ENCODE results near the gene RAPGEF5. TPM values are rescaled to one million over a fixed set of nuclear protein-coding genes. Genes with fewer than 3 reads are reported as not detected.

The RAPGEF5 gene
- total RNA-seq, 1 experiment from 2014 or later = 5.6 TPM

GRCh38 chr7:22371878-22372277 lies 14.9 kb upstream of the RAPGEF5 start:
- H3K27me3 ChIP-seq (ENCODE audit: low read length) = no peaks in the 10 kb centered on the region
- H3K9ac ChIP-seq (ENCODE audit: low read length) = no peak overlapping the region
- TF ChIP-seq, protein P1, sequence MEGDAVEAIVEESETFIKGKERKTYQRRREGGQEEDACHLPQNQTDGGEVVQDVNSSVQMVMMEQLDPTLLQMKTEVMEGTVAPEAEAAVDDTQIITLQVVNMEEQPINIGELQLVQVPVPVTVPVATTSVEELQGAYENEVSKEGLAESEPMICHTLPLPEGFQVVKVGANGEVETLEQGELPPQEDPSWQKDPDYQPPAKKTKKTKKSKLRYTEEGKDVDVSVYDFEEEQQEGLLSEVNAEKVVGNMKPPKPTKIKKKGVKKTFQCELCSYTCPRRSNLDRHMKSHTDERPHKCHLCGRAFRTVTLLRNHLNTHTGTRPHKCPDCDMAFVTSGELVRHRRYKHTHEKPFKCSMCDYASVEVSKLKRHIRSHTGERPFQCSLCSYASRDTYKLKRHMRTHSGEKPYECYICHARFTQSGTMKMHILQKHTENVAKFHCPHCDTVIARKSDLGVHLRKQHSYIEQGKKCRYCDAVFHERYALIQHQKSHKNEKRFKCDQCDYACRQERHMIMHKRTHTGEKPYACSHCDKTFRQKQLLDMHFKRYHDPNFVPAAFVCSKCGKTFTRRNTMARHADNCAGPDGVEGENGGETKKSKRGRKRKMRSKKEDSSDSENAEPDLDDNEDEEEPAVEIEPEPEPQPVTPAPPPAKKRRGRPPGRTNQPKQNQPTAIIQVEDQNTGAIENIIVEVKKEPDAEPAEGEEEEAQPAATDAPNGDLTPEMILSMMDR (conservative IDR thresholded peaks at IDR 0.05; ENCODE audit: low read depth, low read length) = no peak
- no peak for TF ChIP-seq EZH2phosphoT487 (IDR thresholded peaks at IDR 0.05; ENCODE audit: borderline replicate concordance, low read length)
- no peak for TF ChIP-seq EZH2 (IDR thresholded peaks at IDR 0.05; ENCODE audit: low read length, unreplicated experiment)
- no peak overlapping the region for H3K4me2 ChIP-seq (ENCODE audit: low read length)
- no peaks in the 10 kb centered on the region for H3K36me3 ChIP-seq (ENCODE audit: low read depth, low read length)
- H3K79me2 ChIP-seq (ENCODE audit: low read length) = no peaks in the 10 kb centered on the region
- peaks cover 6% of the 10 kb centered on the region; the same call in 1 of the 2 replicates for H3K4me1 ChIP-seq (ENCODE audit: insufficient read depth, low read length)
- DNase-seq (no peak), ATAC-seq (no peak)
- H3F3A ChIP-seq (ENCODE audit: low read length, unreplicated experiment) = no peaks in the 10 kb centered on the region
- H3K27ac ChIP-seq (ENCODE audit: low read length) = no peak overlapping the region
- no peak overlapping the region for H2AFZ ChIP-seq (ENCODE audit: low read length)
- no TSS peak for BruUV-seq (replicated peaks)
- no peaks in the 10 kb centered on the region for H3K9me2 ChIP-seq (replicated peaks; ENCODE audit: low read length)
- H3K9me3 ChIP-seq (ENCODE audit: low read length) = no peaks in the 10 kb centered on the region
- H4K20me1 ChIP-seq (ENCODE audit: low read length) = no peaks in the 10 kb centered on the region
- intact Hi-C loops (cut with micrococcal nuclease) = no loop called here
- ChIA-PET POLR2A (ENCODE audit: unreplicated experiment) (interaction anchor here (0.7 kb wide), 1 partner anchor 21 kb away, joined by 3 read pairs; no protein-coding TSS in a partner anchor), CTCF (no interaction called here)
- H3K4me3 ChIP-seq (ENCODE audit: low read length) = no peak overlapping the region

DNA sequence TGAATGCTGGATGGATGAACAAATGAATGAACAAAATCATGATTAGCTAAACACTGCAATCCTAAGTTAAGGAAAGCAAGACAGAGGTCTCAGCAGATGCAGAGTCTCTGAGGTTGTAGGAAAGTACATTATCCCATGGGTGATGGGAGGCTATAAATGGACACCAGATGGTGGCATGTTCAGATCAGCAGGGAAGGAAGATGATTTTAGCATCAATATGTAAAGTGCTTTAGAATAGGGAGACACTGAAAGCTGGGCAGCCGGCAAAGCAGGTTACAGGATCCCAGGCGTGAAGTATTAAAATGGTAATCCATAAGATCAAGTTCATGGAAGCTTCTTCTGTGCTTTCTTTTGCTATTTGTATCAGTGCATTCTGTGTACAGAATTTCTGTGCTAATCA lies 7.9 kb upstream of the RAPGEF5 start:
- Histone ChIP-seq H3K79me2 (ENCODE audit: low read length) (no peaks in the 10 kb centered on the region), H2AFZ (ENCODE audit: low read length) (no peak overlapping the region), H3K9me2 (replicated peaks; ENCODE audit: low read length) (no peaks in the 10 kb centered on the region), H3K9me3 (ENCODE audit: low read length) (no peaks in the 10 kb centered on the region), H3K36me3 (ENCODE audit: low read depth, low read length) (no peaks in the 10 kb centered on the region), H3K27ac (ENCODE audit: low read length) (no peak overlapping the region), H3K27me3 (ENCODE audit: low read length) (no peaks in the 10 kb centered on the region), H4K20me1 (ENCODE audit: low read length) (no peaks in the 10 kb centered on the region), H3K4me1 (ENCODE audit: insufficient read depth, low read length) (peaks cover 12% of the 10 kb centered on the region), H3K9ac (ENCODE audit: low read length) (no peak overlapping the region), H3F3A (ENCODE audit: low read length, unreplicated experiment) (no peaks in the 10 kb centered on the region), H3K4me3 (ENCODE audit: low read length) (no peak overlapping the region), H3K4me2 (ENCODE audit: low read length) (no peak overlapping the region)
- ATAC-seq (no peak), DNase-seq (no peak)
- ChIA-PET CTCF (no interaction called here), POLR2A (ENCODE audit: unreplicated experiment) (no interaction called here)
- TF ChIP-seq EZH2phosphoT487 (IDR thresholded peaks at IDR 0.05; ENCODE audit: borderline replicate concordance, low read length) = no peak
- TF ChIP-seq, protein P1 (conservative IDR thresholded peaks at IDR 0.05; ENCODE audit: low read depth, low read length) = no peak
- TF ChIP-seq EZH2 (IDR thresholded peaks at IDR 0.05; ENCODE audit: low read length, unreplicated experiment) = no peak
- no TSS peak for BruUV-seq (replicated peaks)
- intact Hi-C loops (cut with micrococcal nuclease) = no loop called here

GRCh38 chr7:22363756-22364422 lies 6.9 kb upstream of the RAPGEF5 start:
- Histone ChIP-seq H3K36me3 (ENCODE audit: low read depth, low read length) (no peaks in the 10 kb centered on the region), H2AFZ (ENCODE audit: low read length) (no peak overlapping the region), H3K4me3 (ENCODE audit: low read length) (no peak overlapping the region), H3K4me2 (ENCODE audit: low read length) (no peak overlapping the region), H3K9ac (ENCODE audit: low read length) (no peak overlapping the region), H3K27ac (ENCODE audit: low read length) (no peak overlapping the region), H3K79me2 (ENCODE audit: low read length) (no peaks in the 10 kb centered on the region), H4K20me1 (ENCODE audit: low read length) (no peaks in the 10 kb centered on the region), H3K9me2 (replicated peaks; ENCODE audit: low read length) (no peaks in the 10 kb centered on the region), H3K27me3 (ENCODE audit: low read length) (no peaks in the 10 kb centered on the region), H3K4me1 (ENCODE audit: insufficient read depth, low read length) (peaks cover 12% of the 10 kb centered on the region), H3K9me3 (ENCODE audit: low read length) (no peaks in the 10 kb centered on the region), H3F3A (ENCODE audit: low read length, unreplicated experiment) (no peaks in the 10 kb centered on the region)
- ChIA-PET CTCF (no interaction called here), POLR2A (ENCODE audit: unreplicated experiment) (interaction anchor here (0.6 kb wide), 1 partner anchor 111 kb away, joined by 3 read pairs; no protein-coding TSS in a partner anchor)
- ATAC-seq (no peak), DNase-seq (no peak)
- no TSS peak for BruUV-seq (replicated peaks)
- intact Hi-C loops (cut with micrococcal nuclease) = no loop called here
- TF ChIP-seq, protein P1 (conservative IDR thresholded peaks at IDR 0.05; ENCODE audit: low read depth, low read length) = no peak
- TF ChIP-seq EZH2phosphoT487 (IDR thresholded peaks at IDR 0.05; ENCODE audit: borderline replicate concordance, low read length) (no peak), EZH2 (IDR thresholded peaks at IDR 0.05; ENCODE audit: low read length, unreplicated experiment) (no peak)

All from PC-3 (cell line).